ENCODE measurements around the gene CMPK2. TPM values are rescaled to one million over a fixed set of nuclear protein-coding genes. Genes with fewer than 3 reads are reported as not detected.

CMPK2 gene
- total RNA-seq, 1 donor from 2014 or later = 0.49 TPM

- Mint-ChIP-seq H3K9me3 (ENCODE audit: unreplicated experiment) (peaks cover 15% of the 10 kb centered on the region), H3K4me1 (ENCODE audit: unreplicated experiment) (no peaks in the 10 kb centered on the region), H3K36me3 (ENCODE audit: low read depth, unreplicated experiment) (peaks cover 17% of the 10 kb centered on the region), H3K27me3 (ENCODE audit: unreplicated experiment) (peaks cover 9% of the 10 kb centered on the region), H3K4me3 (ENCODE audit: unreplicated experiment) (no peak overlapping the region), H3K27ac (ENCODE audit: unreplicated experiment) (no peak overlapping the region)
- DNase-seq (ENCODE audit: low spot score) = no peak
- TF ChIP-seq, protein P1, sequence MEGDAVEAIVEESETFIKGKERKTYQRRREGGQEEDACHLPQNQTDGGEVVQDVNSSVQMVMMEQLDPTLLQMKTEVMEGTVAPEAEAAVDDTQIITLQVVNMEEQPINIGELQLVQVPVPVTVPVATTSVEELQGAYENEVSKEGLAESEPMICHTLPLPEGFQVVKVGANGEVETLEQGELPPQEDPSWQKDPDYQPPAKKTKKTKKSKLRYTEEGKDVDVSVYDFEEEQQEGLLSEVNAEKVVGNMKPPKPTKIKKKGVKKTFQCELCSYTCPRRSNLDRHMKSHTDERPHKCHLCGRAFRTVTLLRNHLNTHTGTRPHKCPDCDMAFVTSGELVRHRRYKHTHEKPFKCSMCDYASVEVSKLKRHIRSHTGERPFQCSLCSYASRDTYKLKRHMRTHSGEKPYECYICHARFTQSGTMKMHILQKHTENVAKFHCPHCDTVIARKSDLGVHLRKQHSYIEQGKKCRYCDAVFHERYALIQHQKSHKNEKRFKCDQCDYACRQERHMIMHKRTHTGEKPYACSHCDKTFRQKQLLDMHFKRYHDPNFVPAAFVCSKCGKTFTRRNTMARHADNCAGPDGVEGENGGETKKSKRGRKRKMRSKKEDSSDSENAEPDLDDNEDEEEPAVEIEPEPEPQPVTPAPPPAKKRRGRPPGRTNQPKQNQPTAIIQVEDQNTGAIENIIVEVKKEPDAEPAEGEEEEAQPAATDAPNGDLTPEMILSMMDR (IDR thresholded peaks at IDR 0.05; ENCODE audit: unreplicated experiment) = no peak
Measured at GRCh38 chr2:6854416-6854815, 11.3 kb downstream of the CMPK2 start.

DNA sequence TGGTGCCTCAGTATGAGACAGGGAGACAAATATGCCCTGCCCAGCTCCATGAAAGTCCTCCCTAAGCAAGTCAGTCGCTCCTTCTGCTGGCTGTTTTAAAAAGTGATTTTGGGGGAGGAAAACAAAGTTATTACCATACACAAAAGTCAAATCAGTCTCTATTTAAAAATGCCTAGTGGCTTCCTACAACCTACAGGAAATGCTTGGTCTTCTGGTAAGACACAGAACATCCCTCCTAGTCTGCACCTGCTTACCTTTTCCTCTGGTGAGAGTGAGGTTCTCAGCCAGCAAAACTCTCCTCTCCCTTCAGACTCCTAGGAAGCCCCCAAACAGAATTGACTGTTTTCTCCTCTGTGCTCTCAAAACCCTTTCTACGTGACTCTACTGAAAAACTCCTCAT is 13.5 kb downstream of the CMPK2 start:
- H3K4me1 Mint-ChIP-seq (ENCODE audit: unreplicated experiment) = no peaks in the 10 kb centered on the region
- H3K27me3 Mint-ChIP-seq (ENCODE audit: unreplicated experiment) = peaks cover 6% of the 10 kb centered on the region
- H3K36me3 Mint-ChIP-seq (ENCODE audit: low read depth, unreplicated experiment) = peaks cover 8% of the 10 kb centered on the region
- no peak overlapping the region for H3K27ac Mint-ChIP-seq (ENCODE audit: unreplicated experiment)
- H3K4me3 Mint-ChIP-seq (ENCODE audit: unreplicated experiment) = no peak overlapping the region
- TF ChIP-seq, protein P1 (IDR thresholded peaks at IDR 0.05; ENCODE audit: unreplicated experiment) = no peak
- DNase-seq (ENCODE audit: low spot score) = no peak
- no peaks in the 10 kb centered on the region for H3K9me3 Mint-ChIP-seq (ENCODE audit: unreplicated experiment)

- no peak overlapping the region for H3K27ac Mint-ChIP-seq (ENCODE audit: unreplicated experiment)
- H3K9me3 Mint-ChIP-seq (ENCODE audit: unreplicated experiment) = peaks cover 28% of the 10 kb centered on the region
- no peaks in the 10 kb centered on the region for H3K4me1 Mint-ChIP-seq (ENCODE audit: unreplicated experiment)
- no peak overlapping the region for H3K4me3 Mint-ChIP-seq (ENCODE audit: unreplicated experiment)
- H3K36me3 Mint-ChIP-seq (ENCODE audit: low read depth, unreplicated experiment) = peaks cover 16% of the 10 kb centered on the region
- TF ChIP-seq, protein P1 (IDR thresholded peaks at IDR 0.05; ENCODE audit: unreplicated experiment) = no peak
- H3K27me3 Mint-ChIP-seq (ENCODE audit: unreplicated experiment) = peaks cover 3% of the 10 kb centered on the region
- DNase-seq (ENCODE audit: low spot score) = no peak
Measured at GRCh38 chr2:6846967-6847681, 18.6 kb downstream of the CMPK2 start.

GRCh38 chr2:6846540-6846939 is 19.2 kb downstream of the CMPK2 start:
- DNase-seq (ENCODE audit: low spot score) = no peak
- TF ChIP-seq, protein P1 (IDR thresholded peaks at IDR 0.05; ENCODE audit: unreplicated experiment) = no peak
- Mint-ChIP-seq H3K9me3 (ENCODE audit: unreplicated experiment) (peaks cover 28% of the 10 kb centered on the region), H3K27me3 (ENCODE audit: unreplicated experiment) (peaks cover 3% of the 10 kb centered on the region), H3K27ac (ENCODE audit: unreplicated experiment) (no peak overlapping the region), H3K36me3 (ENCODE audit: low read depth, unreplicated experiment) (peaks cover 16% of the 10 kb centered on the region), H3K4me1 (ENCODE audit: unreplicated experiment) (no peaks in the 10 kb centered on the region), H3K4me3 (ENCODE audit: unreplicated experiment) (no peak overlapping the region)

GRCh38 chr2:6845903-6846302 is 19.8 kb downstream of the CMPK2 start:
- H3K9me3 Mint-ChIP-seq (ENCODE audit: unreplicated experiment) = peaks cover 28% of the 10 kb centered on the region
- H3K4me1 Mint-ChIP-seq (ENCODE audit: unreplicated experiment) = no peaks in the 10 kb centered on the region
- H3K36me3 Mint-ChIP-seq (ENCODE audit: low read depth, unreplicated experiment) = peaks cover 16% of the 10 kb centered on the region
- H3K4me3 Mint-ChIP-seq (ENCODE audit: unreplicated experiment) = peak overlapping the region; percentile 53
- H3K27ac Mint-ChIP-seq (ENCODE audit: unreplicated experiment) = no peak overlapping the region
- no peak for DNase-seq (ENCODE audit: low spot score)
- TF ChIP-seq, protein P1 (IDR thresholded peaks at IDR 0.05; ENCODE audit: unreplicated experiment) = no peak
- peaks cover 3% of the 10 kb centered on the region for H3K27me3 Mint-ChIP-seq (ENCODE audit: unreplicated experiment)

All from endothelial cell (in vitro differentiated cells).